ENCODE results near the gene DCAF5.

- TF ChIP-seq POLR2A (IDR thresholded peaks at IDR 0.05) (no peak), CTCF (IDR thresholded peaks at IDR 0.05) (peak in 1 of 3 donors; percentile 35)
Measured at GRCh38 chr14:69151458-69152180, 1.3 kb downstream of the DCAF5 start.
